ENCODE data around the gene SCYL3. TPM values are rescaled to one million over a fixed set of nuclear protein-coding genes. Genes with fewer than 3 reads are reported as not detected.

Gene SCYL3
- total RNA-seq, 1 experiment from 2014 or later = 3.5 TPM

GRCh38 chr1:169902751-169903150 lies 9.1 kb upstream of the SCYL3 start:
- in situ Hi-C loops (cut with HindIII; ENCODE audit: low pct_unique_long_range_greater_than_20kb, low sequenced_read_pairs) = no loop called here
- DNase-seq (ENCODE audit: low read depth) = no peak

DNA sequence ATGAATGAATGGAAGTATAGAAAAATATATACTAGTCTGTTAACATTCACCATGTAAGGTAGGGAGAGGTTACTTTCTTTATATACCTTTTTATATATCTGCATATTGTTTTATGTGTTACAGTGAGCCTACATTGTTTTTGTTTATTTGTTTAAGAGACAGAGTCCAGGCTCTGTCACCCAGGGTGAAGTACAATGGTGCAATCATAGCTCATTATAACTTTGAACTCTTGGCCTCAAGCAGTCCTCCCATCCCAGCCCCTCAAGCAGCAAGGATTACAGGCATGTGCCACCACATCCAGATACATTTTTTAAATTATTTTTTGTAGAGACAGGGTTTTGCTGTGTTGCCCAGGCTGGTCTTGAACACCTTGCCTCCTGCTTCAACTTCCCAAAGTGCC lies 7.4 kb upstream of the SCYL3 start:
- in situ Hi-C loops (cut with HindIII; ENCODE audit: low pct_unique_long_range_greater_than_20kb, low sequenced_read_pairs) = no loop called here
- no peak for DNase-seq (ENCODE audit: low read depth)

DNA sequence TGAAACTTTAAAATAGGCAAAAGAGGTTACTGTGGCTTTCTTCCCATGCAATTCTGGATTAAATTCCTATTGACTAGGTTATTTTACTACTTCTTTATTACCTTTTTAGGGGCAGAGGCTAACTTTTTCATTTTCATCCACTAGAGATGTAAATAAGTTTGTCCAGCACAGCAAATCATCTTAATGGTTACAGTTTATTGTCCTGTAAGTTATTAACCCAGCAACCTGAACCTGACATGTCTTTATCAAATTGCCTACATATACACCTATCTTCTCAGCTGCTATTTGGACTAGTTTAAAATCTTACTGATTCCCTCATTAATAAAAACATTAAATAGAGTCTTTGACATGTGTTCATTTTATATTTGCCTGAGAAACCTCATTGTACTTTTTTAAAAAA lies 6.9 kb upstream of the SCYL3 start:
- in situ Hi-C loops (cut with HindIII; ENCODE audit: low pct_unique_long_range_greater_than_20kb, low sequenced_read_pairs) = no loop called here
- no peak for DNase-seq (ENCODE audit: low read depth)

DNA sequence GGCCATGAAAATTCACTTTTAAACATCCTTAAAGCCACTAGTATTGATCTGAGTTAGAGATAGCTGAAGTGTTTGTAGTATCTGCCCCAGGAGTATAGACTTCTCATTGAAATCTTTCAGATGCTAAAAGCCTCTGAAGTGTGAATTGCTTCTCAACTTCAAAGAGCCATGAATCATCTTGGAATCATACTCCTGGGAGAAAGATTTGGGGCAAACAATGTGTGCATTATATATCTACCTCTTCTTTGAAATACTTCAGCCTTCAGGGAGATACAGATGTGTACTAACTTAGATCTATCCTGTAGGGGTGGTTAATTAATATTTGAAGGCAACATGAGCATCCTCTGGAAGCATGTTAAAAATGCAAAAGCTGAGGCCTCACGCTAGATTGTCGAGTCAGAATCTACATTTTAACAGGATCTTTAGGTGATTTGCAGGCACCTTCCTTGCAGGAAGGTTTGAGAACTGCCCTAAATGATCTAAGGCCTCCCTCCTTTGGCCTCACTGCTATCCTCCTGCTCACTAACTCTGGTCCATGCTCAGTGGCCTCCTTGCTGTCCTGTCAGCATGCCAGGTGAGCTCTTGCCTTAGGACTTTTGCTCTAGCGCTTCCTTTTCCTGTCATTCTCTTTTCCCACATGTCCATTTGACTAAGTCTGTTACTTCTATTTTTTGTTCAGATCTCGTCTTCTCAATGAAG lies 6.0 kb upstream of the SCYL3 start:
- in situ Hi-C loops (cut with HindIII; ENCODE audit: low pct_unique_long_range_greater_than_20kb, low sequenced_read_pairs) = no loop called here

GRCh38 chr1:169896013-169896412 lies 2.3 kb upstream of the SCYL3 start:
- in situ Hi-C loops (cut with HindIII; ENCODE audit: low pct_unique_long_range_greater_than_20kb, low sequenced_read_pairs) = no loop called here
- no peak for DNase-seq (ENCODE audit: low read depth)

More for the DNA sequence above, 6.0 kb upstream of the SCYL3 start:
- DNase-seq (ENCODE audit: low read depth) = no peak

- no peak for DNase-seq (ENCODE audit: low read depth)
These were observed 889 bp upstream of the SCYL3 start for GRCh38 chr1:169894424-169895145.

GRCh38 chr1:169892927-169893644 lies 610 bp downstream of the SCYL3 start:
- no peak for DNase-seq (ENCODE audit: low read depth)
- in situ Hi-C loops (cut with HindIII; ENCODE audit: low pct_unique_long_range_greater_than_20kb, low sequenced_read_pairs) = no loop called here

More at GRCh38 chr1:169894424-169895145, 889 bp upstream of the SCYL3 start:
- in situ Hi-C loops (cut with HindIII; ENCODE audit: low pct_unique_long_range_greater_than_20kb, low sequenced_read_pairs) = no loop called here

GRCh38 chr1:169892176-169892926 lies 1.3 kb downstream of the SCYL3 start:
- in situ Hi-C loops (cut with HindIII; ENCODE audit: low pct_unique_long_range_greater_than_20kb, low sequenced_read_pairs) = no loop called here
- DNase-seq (ENCODE audit: low read depth) = peak; percentile 34

DNA sequence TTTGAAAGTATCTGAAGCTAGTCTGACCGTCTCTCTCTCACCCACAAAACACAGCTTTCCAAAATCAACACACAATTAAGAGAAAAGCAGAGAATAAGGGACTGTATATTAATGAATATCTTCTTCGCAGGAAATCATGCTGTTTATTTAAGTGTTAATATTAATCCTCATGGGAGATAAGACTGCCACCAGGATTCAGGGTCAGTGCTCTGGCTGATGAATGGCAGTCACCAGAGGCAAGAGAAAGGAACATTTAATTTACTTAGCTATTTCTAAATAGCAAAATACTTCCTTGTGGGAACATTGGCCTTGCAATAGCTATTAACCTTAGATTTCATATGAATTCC lies 2.2 kb downstream of the SCYL3 start:
- peak; percentile 93 for DNase-seq (ENCODE audit: low read depth)
- in situ Hi-C loops (cut with HindIII; ENCODE audit: low pct_unique_long_range_greater_than_20kb, low sequenced_read_pairs) = no loop called here

- in situ Hi-C loops (cut with HindIII; ENCODE audit: low pct_unique_long_range_greater_than_20kb, low sequenced_read_pairs) = no loop called here
- peak; percentile 92 for DNase-seq (ENCODE audit: low read depth)
These were observed 2.7 kb downstream of the SCYL3 start for GRCh38 chr1:169890761-169891538.

- in situ Hi-C loops (cut with HindIII; ENCODE audit: low pct_unique_long_range_greater_than_20kb, low sequenced_read_pairs) = no loop called here
- no peak for DNase-seq (ENCODE audit: low read depth)
These were observed 3.8 kb downstream of the SCYL3 start for GRCh38 chr1:169889871-169890270.

DNA sequence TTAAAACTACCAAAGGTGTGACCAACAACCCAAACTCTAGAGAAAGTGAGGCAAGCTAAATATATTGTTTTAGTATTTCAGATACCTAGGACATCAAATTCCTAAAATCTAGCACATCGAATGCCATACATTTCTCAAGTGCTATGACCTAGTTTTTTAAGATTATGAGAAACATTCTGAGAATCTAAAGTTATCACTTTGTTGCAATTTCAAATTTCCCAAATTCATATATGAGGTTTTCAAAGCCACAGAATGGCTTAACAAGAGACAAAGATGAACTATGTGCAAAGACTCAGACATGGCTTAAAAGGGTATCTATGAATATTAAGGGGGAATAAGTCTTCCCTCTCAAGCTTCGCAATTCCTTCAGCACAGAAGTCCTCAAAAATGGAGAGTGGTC lies 6.8 kb downstream of the SCYL3 start:
- in situ Hi-C loops (cut with HindIII; ENCODE audit: low pct_unique_long_range_greater_than_20kb, low sequenced_read_pairs) = no loop called here
- no peak for DNase-seq (ENCODE audit: low read depth)

DNA sequence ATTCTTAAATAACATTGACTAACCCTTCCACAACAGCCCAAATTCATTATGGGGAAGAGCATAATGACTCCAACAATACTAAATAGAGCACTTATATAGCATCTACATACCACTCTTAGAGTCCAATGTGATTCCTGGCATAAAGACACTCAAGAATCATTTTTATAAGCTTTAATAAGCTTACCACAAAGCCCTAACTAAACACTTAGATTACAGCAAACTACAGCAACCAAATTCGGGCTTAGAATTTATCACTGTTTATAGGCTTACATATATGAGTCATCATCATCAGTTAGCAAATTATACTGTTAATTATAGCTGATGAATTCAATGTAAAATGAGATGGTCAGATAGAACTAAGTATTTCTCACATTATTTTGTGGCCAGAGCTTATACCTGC lies 7.3 kb downstream of the SCYL3 start:
- no peak for DNase-seq (ENCODE audit: low read depth)
- in situ Hi-C loops (cut with HindIII; ENCODE audit: low pct_unique_long_range_greater_than_20kb, low sequenced_read_pairs) = no loop called here

- in situ Hi-C loops (cut with HindIII; ENCODE audit: low pct_unique_long_range_greater_than_20kb, low sequenced_read_pairs) = no loop called here
- DNase-seq (ENCODE audit: low read depth) = no peak
These were observed 8.5 kb downstream of the SCYL3 start for GRCh38 chr1:169885207-169885606.

DNA sequence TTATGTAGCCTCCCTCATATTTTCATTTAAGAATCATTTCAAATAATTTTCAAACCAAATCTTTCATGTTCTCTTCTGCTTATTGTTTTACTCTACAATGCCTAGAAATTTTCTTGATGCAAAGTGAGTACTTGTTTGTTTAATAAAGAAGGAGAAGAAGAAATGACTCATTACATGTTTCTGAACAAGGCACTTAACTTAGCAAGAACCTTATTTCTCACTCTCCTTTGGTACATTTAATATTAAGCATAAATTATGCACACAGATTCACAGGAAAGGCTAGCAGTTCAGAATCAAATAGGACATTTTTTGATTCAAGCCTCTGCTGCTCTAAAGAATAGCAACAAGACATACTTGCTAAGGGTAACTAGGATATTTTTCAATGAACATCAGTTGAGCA lies 9.1 kb downstream of the SCYL3 start:
- in situ Hi-C loops (cut with HindIII; ENCODE audit: low pct_unique_long_range_greater_than_20kb, low sequenced_read_pairs) = no loop called here
- no peak for DNase-seq (ENCODE audit: low read depth)

DNA sequence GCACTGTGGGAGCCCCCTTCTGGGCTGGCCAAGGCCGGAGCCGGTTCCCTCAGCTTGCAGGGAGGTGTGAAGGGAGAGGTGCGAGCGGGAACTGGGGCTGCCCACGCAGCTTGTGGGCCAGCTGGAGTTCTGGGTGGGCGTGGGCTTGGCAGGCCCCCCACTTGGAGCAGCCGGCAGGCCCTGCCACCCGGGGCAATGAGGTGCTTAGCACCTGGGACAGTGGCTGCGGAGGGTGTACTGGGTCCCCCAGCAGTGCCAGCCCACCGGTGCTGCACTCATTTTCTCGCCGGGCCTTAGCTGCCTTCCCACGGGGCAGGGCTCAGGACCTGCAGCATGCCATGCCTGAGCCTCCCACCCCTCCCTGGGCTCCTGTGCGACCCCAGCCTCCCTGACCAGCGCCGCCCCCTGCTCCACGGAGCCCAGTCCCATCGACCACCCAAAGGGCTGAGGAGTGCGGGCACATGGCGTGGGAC lies 11.6 kb downstream of the SCYL3 start:
- DNase-seq (ENCODE audit: low read depth) = no peak
- in situ Hi-C loops (cut with HindIII; ENCODE audit: low pct_unique_long_range_greater_than_20kb, low sequenced_read_pairs) = no loop called here

GRCh38 chr1:169879034-169879840 lies 14.5 kb downstream of the SCYL3 start:
- in situ Hi-C loops (cut with HindIII; ENCODE audit: low pct_unique_long_range_greater_than_20kb, low sequenced_read_pairs) = no loop called here

More at GRCh38 chr1:169879034-169879840, 14.5 kb downstream of the SCYL3 start:
- DNase-seq (ENCODE audit: low read depth) = no peak
